Measurements from ENCODE around the gene GPD2. TPM values are rescaled to one million over a fixed set of nuclear protein-coding genes. Genes with fewer than 3 reads are reported as not detected.

GPD2 gene
- total RNA-seq, 2 experiments from 2014 or later = 33.5 to 40.9 TPM

GRCh38 chr2:156398176-156398575 lies 38.0 kb upstream of the GPD2 start:
- TF ChIP-seq, protein P1, sequence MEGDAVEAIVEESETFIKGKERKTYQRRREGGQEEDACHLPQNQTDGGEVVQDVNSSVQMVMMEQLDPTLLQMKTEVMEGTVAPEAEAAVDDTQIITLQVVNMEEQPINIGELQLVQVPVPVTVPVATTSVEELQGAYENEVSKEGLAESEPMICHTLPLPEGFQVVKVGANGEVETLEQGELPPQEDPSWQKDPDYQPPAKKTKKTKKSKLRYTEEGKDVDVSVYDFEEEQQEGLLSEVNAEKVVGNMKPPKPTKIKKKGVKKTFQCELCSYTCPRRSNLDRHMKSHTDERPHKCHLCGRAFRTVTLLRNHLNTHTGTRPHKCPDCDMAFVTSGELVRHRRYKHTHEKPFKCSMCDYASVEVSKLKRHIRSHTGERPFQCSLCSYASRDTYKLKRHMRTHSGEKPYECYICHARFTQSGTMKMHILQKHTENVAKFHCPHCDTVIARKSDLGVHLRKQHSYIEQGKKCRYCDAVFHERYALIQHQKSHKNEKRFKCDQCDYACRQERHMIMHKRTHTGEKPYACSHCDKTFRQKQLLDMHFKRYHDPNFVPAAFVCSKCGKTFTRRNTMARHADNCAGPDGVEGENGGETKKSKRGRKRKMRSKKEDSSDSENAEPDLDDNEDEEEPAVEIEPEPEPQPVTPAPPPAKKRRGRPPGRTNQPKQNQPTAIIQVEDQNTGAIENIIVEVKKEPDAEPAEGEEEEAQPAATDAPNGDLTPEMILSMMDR (IDR thresholded peaks at IDR 0.05) = no peak
- H3K27ac Mint-ChIP-seq = peak overlapping the region; percentile 18
- H3K36me3 Mint-ChIP-seq (ENCODE audit: low read depth) = peaks cover 5% of the 10 kb centered on the region
- peaks cover 2% of the 10 kb centered on the region for H3K9me3 Mint-ChIP-seq
- DNase-seq = no peak
- ChIA-PET CTCF (no interaction called here), POLR2A (interaction anchor here (3.0 kb wide), 1 partner anchor 56 kb away, joined by 41 read pairs; no protein-coding TSS in a partner anchor)
- ATAC-seq = no peak
- peaks cover 2% of the 10 kb centered on the region for H3K27me3 Mint-ChIP-seq
- intact Hi-C loops (cut with micrococcal nuclease) = no loop called here
- no peak overlapping the region for H3K4me3 Mint-ChIP-seq
- peaks cover 22% of the 10 kb centered on the region for H3K4me1 Mint-ChIP-seq (ENCODE audit: low read depth)

DNA sequence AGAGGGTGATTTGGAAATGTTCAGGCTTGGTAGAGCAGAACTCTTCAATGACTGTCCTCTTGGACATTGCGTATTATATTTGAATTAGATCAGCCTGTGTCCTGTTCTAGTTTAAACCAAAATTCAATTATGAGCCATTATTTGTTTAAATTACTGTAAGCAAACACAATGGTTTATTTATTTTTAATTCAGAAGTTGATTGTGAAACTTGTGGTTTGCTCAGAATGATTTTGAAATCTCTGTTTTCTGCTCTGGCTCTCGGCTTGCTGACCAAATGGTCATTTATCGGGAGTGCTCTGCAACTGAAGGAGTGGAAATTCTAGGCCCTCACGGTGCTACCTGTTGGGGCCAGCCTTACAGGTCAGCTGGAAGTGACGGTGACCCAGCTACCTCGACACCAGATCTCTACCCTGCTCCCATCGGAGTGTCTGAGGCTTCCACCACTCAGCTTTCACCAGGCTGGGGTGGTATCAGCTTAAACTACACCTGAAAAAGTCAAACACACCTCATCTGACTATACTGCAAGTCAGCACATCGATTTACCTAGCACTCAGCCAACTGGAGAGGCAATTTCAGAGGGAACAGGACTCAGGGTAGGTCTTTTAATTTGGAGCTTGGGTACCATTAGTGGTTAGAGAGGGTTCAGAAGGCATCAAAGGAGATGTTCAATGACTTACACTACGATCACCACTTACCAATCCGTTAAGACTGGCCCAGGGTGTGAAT lies 36.8 kb upstream of the GPD2 start:
- ATAC-seq (no peak), DNase-seq (no peak)
- Mint-ChIP-seq H3K27ac (peak overlapping the region; percentile 91), H3K36me3 (ENCODE audit: low read depth) (peaks cover 5% of the 10 kb centered on the region), H3K4me1 (ENCODE audit: low read depth) (peaks cover 22% of the 10 kb centered on the region), H3K27me3 (peaks cover 2% of the 10 kb centered on the region), H3K4me3 (peak overlapping the region; percentile 80), H3K9me3 (no peaks in the 10 kb centered on the region)
- TF ChIP-seq, protein P1 (IDR thresholded peaks at IDR 0.05) = no peak
- POLR2A ChIA-PET = interaction anchor here (0.5 to 3.0 kb wide), 8 partner anchors 8 to 92 kb away, joined by 3 to 41 read pairs (median 5); partner anchors contain the start of gene GPD2
- intact Hi-C loops (cut with micrococcal nuclease) = no loop called here
- CTCF ChIA-PET = interaction anchor here (1.3 to 2.3 kb wide), 6 partner anchors 14 to 190 kb away, joined by 3 to 26 read pairs (median 6); no protein-coding TSS in a partner anchor

DNA sequence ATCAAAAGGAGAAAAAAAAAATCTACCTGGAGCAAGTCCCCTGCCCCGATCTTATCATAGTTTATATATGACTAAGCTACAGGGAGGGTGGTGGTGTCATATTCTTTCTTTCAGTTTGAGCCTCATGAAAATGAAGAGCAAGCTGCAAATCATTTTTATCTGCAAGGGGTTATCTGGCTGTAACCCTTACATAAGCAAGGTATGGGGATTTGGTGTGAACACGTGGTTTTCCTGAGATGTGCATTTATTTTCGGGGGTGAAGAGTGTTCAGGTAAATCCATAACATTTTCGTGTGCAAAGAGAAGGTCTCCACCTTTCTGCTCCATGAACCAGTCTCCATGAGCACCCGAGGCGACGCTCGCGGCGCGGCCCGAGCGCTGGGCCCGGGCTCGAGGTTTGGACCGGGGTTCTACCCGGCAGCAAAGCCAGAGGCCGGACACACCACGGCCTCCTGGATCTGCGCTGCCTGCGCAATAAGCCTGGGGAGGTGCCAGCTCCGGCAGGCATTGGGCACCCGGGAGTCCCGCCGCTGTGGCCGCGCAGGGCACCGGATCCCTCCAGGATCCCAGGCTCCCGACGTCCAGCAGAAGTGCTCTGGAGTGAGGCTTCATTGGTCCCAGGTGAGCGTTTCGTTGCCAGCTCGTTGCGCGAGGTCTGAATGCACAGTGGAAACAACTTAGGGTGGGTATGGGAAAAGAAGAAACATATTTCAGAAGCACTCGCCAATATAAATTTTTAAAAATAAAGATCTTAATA lies 36.1 kb upstream of the GPD2 start:
- CTCF ChIA-PET = interaction anchor here (1.3 to 2.3 kb wide), 6 partner anchors 15 to 189 kb away, joined by 3 to 26 read pairs (median 6); no protein-coding TSS in a partner anchor
- H3K36me3 Mint-ChIP-seq (ENCODE audit: low read depth) = peaks cover 5% of the 10 kb centered on the region
- POLR2A ChIA-PET = interaction anchor here (0.5 to 3.0 kb wide), 11 partner anchors 9 to 91 kb away, joined by 3 to 41 read pairs (median 3); partner anchors contain the start of gene GPD2
- no peaks in the 10 kb centered on the region for H3K9me3 Mint-ChIP-seq
- peak overlapping the region; percentile 91 for H3K27ac Mint-ChIP-seq
- ATAC-seq = peak; percentile 70
- TF ChIP-seq, protein P1 (IDR thresholded peaks at IDR 0.05) = no peak
- H3K27me3 Mint-ChIP-seq = peaks cover 2% of the 10 kb centered on the region
- intact Hi-C loops (cut with micrococcal nuclease) = loop anchor here (1.0 to 2.0 kb wide), 2 partner anchors 58 to 65 kb away; no protein-coding TSS in a partner anchor
- DNase-seq = peak; percentile 55
- H3K4me1 Mint-ChIP-seq (ENCODE audit: low read depth) = peaks cover 22% of the 10 kb centered on the region
- H3K4me3 Mint-ChIP-seq = peak overlapping the region; percentile 80

GRCh38 chr2:156400706-156401678 lies 35.2 kb upstream of the GPD2 start:
- POLR2A ChIA-PET = interaction anchor here (1.0 to 3.0 kb wide), 9 partner anchors 9 to 70 kb away, joined by 3 to 41 read pairs (median 4); partner anchors contain the start of gene GPD2
- peaks cover 22% of the 10 kb centered on the region for H3K4me1 Mint-ChIP-seq (ENCODE audit: low read depth)
- CTCF ChIA-PET = interaction anchor here (1.0 to 2.3 kb wide), 6 partner anchors 15 to 188 kb away, joined by 3 to 26 read pairs (median 6); no protein-coding TSS in a partner anchor
- H3K36me3 Mint-ChIP-seq (ENCODE audit: low read depth) = peaks cover 5% of the 10 kb centered on the region
- no peaks in the 10 kb centered on the region for H3K9me3 Mint-ChIP-seq
- ATAC-seq (peak; percentile 73), DNase-seq (peak; percentile 85)
- H3K27me3 Mint-ChIP-seq = peaks cover 2% of the 10 kb centered on the region
- TF ChIP-seq, protein P1 (IDR thresholded peaks at IDR 0.05) = no peak
- intact Hi-C loops (cut with micrococcal nuclease) = loop anchor here (1.0 to 2.0 kb wide), 2 partner anchors 59 to 66 kb away; no protein-coding TSS in a partner anchor
- H3K27ac Mint-ChIP-seq = peak overlapping the region; percentile 91
- peak overlapping the region; percentile 80 for H3K4me3 Mint-ChIP-seq
